Hematopoietic multipotent progenitor cell treated with erythropoietin and hydrocortisone succinate and interleukin-3 and kit ligand, for 8 days (in vitro differentiated cells): ENCODE measurements around the gene HBG2.
A peak's percentile ranks its signal among the peaks of the same experiment; 100 is the strongest.

Experiments used
- DNase-seq: peaks from one replicate; pipeline ENCODE4 v3.0.0-alpha.2; 2015

The HBG2 gene

DNA sequence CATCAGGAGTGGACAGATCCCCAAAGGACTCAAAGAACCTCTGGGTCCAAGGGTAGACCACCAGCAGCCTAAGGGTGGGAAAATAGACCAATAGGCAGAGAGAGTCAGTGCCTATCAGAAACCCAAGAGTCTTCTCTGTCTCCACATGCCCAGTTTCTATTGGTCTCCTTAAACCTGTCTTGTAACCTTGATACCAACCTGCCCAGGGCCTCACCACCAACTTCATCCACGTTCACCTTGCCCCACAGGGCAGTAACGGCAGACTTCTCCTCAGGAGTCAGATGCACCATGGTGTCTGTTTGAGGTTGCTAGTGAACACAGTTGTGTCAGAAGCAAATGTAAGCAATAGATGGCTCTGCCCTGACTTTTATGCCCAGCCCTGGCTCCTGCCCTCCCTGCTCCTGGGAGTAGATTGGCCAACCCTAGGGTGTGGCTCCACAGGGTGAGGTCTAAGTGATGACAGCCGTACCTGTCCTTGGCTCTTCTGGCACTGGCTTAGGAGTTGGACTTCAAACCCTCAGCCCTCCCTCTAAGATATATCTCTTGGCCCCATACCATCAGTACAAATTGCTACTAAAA lies 27.8 kb downstream of the HBG2 start, which contains the start of gene HBB:
Gene HBB (minus strand): TSS at position 340 of the 579 bp plus-strand sequence. CDS start 50 bp downstream, at position 290.
- peak; percentile 97 for DNase-seq

DNA sequence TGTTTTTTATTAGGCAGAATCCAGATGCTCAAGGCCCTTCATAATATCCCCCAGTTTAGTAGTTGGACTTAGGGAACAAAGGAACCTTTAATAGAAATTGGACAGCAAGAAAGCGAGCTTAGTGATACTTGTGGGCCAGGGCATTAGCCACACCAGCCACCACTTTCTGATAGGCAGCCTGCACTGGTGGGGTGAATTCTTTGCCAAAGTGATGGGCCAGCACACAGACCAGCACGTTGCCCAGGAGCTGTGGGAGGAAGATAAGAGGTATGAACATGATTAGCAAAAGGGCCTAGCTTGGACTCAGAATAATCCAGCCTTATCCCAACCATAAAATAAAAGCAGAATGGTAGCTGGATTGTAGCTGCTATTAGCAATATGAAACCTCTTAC lies 29.1 kb downstream of the HBG2 start:
- DNase-seq, result peak; percentile 91

DNA sequence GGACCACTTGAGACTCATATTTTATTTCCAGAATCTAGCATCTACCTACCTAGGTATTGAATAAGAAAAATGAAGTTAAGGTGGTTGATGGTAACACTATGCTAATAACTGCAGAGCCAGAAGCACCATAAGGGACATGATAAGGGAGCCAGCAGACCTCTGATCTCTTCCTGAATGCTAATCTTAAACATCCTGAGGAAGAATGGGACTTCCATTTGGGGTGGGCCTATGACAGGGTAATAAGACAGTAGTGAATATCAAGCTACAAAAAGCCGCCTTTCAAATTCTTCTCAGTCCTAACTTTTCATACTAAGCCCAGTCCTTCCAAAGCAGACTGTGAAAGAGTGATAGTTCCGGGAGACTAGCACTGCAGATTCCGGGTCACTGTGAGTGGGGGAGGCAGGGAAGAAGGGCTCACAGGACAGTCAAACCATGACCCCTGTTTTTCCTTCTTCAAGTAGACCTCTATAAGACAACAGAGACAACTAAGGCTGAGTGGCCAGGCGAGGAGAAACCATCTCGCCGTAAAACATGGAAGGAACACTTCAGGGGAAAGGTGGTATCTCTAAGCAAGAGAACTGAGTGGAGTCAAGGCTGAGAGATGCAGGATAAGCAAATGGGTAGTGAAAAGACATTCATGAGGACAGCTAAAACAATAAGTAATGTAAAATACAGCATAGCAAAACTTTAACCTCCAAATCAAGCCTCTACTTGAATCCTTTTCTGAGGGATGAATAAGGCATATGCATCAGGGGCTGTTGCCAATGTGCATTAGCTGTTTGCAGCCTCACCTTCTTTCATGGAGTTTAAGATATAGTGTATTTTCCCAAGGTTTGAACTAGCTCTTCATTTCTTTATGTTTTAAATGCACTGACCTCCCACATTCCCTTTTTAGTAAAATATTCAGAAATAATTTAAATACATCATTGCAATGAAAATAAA lies 29.8 kb downstream of the HBG2 start:
- DNase-seq, result peak; percentile 91

DNA sequence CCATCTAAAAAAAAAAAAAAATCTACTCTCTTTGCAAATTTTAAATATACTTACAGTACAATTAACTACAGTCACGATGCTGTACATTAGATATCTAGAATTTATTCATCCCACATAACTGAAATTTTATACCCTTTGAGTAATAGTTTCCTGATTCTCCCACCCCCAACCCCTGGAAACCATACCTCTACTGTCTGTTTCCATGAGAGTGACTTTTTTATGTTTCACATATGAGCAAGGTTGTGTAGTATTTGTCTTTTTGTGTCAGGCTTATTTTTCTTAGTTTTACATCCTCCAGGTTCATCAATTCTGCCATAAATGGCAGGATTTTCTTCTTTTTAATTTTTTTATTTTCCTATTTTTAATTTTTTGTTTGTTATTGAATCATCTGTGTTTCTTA lies 30.9 kb downstream of the HBG2 start:
- DNase-seq, result peak; percentile 79

DNA sequence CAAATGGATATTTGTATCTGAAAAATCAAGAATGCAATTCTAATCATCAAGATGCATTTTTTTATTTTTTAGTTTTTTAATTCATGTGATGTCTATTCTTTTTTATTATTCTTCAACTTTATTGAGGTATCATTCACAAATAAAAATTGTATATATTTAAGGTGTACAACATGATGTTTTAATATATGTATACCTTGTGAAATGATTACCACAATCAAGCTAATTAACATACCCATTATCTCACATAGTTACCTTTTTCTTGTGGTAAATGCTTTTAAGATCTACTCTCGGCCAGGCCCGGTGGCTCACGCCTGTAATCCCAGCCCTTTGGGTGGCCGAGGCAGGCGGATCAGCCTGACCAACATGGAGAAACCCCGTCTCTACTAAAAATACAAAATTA lies 31.4 kb downstream of the HBG2 start:
- peak; percentile 57 for DNase-seq

DNA sequence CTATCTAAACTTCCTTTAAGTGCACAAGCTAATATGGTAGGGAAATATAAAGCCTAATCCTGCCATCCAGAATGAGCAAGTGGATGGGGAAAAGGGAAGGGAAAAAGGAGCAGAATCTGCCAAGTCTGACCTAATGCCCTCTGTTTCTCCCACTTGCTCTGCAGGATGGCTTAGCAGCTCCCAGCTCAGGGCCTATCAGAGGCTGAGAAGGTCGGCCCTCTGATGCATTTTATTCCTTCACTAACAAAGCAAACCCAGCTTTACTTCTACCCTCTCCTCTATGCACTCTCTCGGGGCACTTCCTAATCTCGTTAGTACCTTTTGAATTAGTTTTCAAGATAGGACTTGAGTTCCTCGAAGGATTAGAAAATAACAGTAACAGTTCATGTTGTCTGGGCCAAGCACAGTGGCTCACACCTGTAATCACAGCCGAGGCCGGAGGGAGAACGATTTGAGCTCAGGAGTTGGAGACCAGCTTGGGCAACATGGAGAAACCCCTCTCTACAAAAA lies 44.1 kb downstream of the HBG2 start:
- no peak for DNase-seq

DNA sequence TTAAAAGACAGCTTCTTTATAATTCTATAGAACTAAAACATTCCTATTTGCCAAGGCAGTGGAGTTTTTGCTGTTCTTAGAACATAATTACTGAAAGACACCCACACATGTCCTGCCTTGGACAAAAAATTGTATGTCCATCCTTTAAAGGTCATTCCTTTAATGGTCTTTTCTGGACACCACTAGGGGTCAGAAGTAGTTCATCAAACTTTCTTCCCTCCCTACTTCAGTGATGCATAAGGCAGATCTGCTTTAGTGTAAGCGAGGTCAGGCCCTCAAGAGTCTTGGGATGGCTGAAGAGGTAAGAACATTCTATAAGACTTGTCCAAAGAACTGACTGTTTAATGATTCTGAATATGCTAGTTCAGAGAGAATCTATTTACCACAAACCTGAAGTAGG lies 49.8 kb downstream of the HBG2 start:
- peak; percentile 94 for DNase-seq

DNA sequence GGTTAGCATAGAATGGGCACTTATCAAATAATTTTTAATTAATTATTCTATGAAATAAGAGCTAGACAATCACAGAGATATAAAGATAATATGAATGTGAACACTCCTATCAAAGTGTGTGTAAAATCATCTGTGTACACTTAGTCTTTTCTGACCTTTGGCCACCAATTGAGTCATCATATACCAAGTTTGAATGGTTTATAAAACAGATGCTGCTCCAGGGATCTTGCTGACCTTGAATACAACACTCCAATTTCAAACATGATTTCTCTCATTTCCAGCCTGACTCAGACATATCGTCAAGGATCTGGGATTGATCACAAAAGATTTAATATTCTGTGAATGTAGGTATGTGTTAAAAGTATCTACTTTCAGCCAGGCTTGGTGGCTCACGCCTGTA lies 51.2 kb downstream of the HBG2 start:
- no peak for DNase-seq
